Keratinocyte (primary cell): ENCODE results near the gene VAC14. TPM values are rescaled to one million over a fixed set of nuclear protein-coding genes. Genes with fewer than 3 reads are reported as not detected.

Experiments
- DNase-seq: peaks from one replicate; pipeline ENCODE4 v3.0.0-alpha.2; 2011; ENCODE audit warnings: low read depth, missing footprints, low spot score
- FAIRE-seq: peaks from 2 replicates; lab custom pipeline; 2011; peaks lifted over from hg19 to GRCh38; lab: Jason Lieb, UNC
- H2AFZ ChIP-seq: 2 replicates; pipeline ENCODE4 v1.6.0; 2012; ENCODE audit warnings: low read length, control low read depth, inconsistent platforms; ENCODE audit not compliant: control insufficient read depth
- H3K27ac ChIP-seq: 2 replicates; pipeline ENCODE4 v1.5.1; 2011; ENCODE audit warnings: low read length; ENCODE audit not compliant: control insufficient read depth, insufficient read depth
- H3K27me3 ChIP-seq: 3 replicates; pipeline ENCODE4 v1.6.0; 2011; ENCODE audit warnings: low read length; ENCODE audit not compliant: control insufficient read depth, insufficient read depth; ENCODE audit errors: extremely low read depth
- H3K36me3 ChIP-seq, 2 experiments: 2 replicates in 1 of 2; 3 replicates in 1 of 2; pipeline ENCODE4 v1.5.1; 2011; ENCODE audit warnings: low read length in 2 of 2, mild to moderate bottlenecking in 1 of 2; ENCODE audit not compliant: control insufficient read depth in 2 of 2, insufficient read depth in 2 of 2; ENCODE audit errors: extremely low read depth in 1 of 2
- H3K4me1 ChIP-seq: 3 replicates; pipeline ENCODE4 v1.5.1; 2011; ENCODE audit warnings: low read length; ENCODE audit not compliant: control insufficient read depth, insufficient read depth; ENCODE audit errors: extremely low read depth
- H3K4me2 ChIP-seq: 3 replicates; pipeline ENCODE4 v1.6.0; 2011; ENCODE audit warnings: low read depth, low read length; ENCODE audit not compliant: control insufficient read depth, insufficient read depth; ENCODE audit errors: extremely low read depth
- H3K4me3 ChIP-seq, 3 experiments: fragments of 200-600 bp in 1 of 3; sonication (generic) in 1 of 3; 2 replicates in 2 of 3; 3 replicates in 1 of 3; pipeline ENCODE4 v1.5.1; 2011 to 2016; ENCODE audit warnings: low read length in 3 of 3, mild to moderate bottlenecking in 3 of 3, control low read depth in 2 of 3, inconsistent platforms in 1 of 3, low read depth in 1 of 3, mixed read lengths in 1 of 3, mixed run types in 1 of 3, moderate library complexity in 1 of 3; ENCODE audit not compliant: control insufficient read depth in 2 of 3, insufficient read depth in 2 of 3; ENCODE audit errors: extremely low read depth in 1 of 3
- H3K79me2 ChIP-seq: 2 replicates; pipeline ENCODE4 v1.6.0; 2012; ENCODE audit warnings: low read length; ENCODE audit not compliant: control insufficient read depth, insufficient read depth
- H3K9ac ChIP-seq: 3 replicates; pipeline ENCODE4 v1.6.0; 2011; ENCODE audit warnings: low read length; ENCODE audit not compliant: control insufficient read depth, insufficient read depth; ENCODE audit errors: extremely low read depth
- H3K9me1 ChIP-seq: 3 replicates; pipeline ENCODE4 v1.6.0; 2011; ENCODE audit warnings: low read length; ENCODE audit not compliant: control insufficient read depth, insufficient read depth; ENCODE audit errors: extremely low read depth
- H3K9me3 ChIP-seq: 2 replicates; pipeline ENCODE4 v1.5.1; 2012; ENCODE audit warnings: low read depth, low read length; ENCODE audit not compliant: control insufficient read depth
- H4K20me1 ChIP-seq: 3 replicates; pipeline ENCODE4 v1.6.0; 2011; ENCODE audit warnings: low read length; ENCODE audit not compliant: control insufficient read depth, insufficient read depth; ENCODE audit errors: extremely low read depth
- CTCF ChIP-seq, 3 experiments: IDR thresholded peaks in 1 of 3; conservative IDR thresholded peaks in 1 of 3; optimal IDR thresholded peaks in 1 of 3; 2 replicates in 2 of 3; 3 replicates in 1 of 3; pipeline versions ENCODE3 to v1.5.1; 2011; ENCODE audit warnings: low read length in 3 of 3, mild to moderate bottlenecking in 3 of 3, moderate library complexity in 2 of 3, control low read depth in 1 of 3, inconsistent platforms in 1 of 3; ENCODE audit not compliant: insufficient read depth in 2 of 3; ENCODE audit errors: extremely low read depth in 1 of 3
- EZH2 ChIP-seq: IDR thresholded peaks from one replicate; pipeline ENCODE4 v1.6.1; 2012; ENCODE audit warnings: inconsistent platforms, mild to moderate bottlenecking, low read length, moderate library complexity
- dilution Hi-C: fragments of 300-500 bp; cut with MboI; formaldehyde crosslinking; loops from one replicate; pipeline ENCODE4 v1.7.0; 2020; ENCODE audit warnings: low sequenced_read_pairs; ENCODE audit not compliant: extremely low pct_ligation_motif_present
- polyA plus RNA-seq, 5 experiments: library from polyadenylated mRNA; depleted of rRNA in 3 of 5; stranded (reverse) in 3 of 5; stranded (forward) in 1 of 5; unstranded in 1 of 5; fragments of >200 nt; gene quantifications; 1 replicate in 1 of 5; 2 replicates in 3 of 5; 3 replicates in 1 of 5; pipeline versions ENCODE4 v1.2.1 to v1.2.3, GENCODE V29; 2011 to 2012; ENCODE audit warnings: missing spikeins in 2 of 5, low read depth in 1 of 5, low replicate concordance in 1 of 5

The VAC14 gene
- polyA plus RNA-seq, 1 donor (not counting 4 experiments of a cell fraction or from before 2014, with no cell fraction given), result 15.9 TPM

DNA sequence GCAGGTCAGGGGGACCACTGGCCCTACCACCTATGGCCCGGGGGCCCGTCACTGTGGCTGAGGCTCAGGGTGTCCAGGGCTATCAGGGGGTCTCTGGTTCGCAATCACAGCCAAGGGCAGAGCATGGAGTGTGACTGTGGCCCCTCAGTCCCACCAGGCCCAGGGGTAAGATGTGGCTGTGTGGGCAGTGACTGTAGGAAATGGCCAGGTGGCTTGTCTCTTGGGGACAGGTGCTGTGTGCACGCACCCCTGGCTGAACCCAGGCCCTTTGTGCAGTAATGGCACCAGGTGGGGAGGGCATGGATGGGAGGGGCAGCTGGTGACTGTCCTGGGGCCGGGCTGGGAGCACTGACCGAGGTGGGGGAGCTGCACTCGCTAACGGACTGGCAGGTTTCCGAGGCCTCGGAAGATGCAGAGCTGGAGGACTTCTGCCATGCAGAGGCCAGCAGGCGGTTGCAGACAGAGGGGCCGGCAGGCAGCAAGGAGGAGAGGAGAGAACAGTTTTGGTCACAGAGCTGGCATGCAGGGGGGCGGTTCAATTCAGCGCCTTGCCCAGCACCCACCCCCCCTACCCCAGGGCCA lies 135.8 kb downstream of the VAC14 start:
- DNase-seq (no peak), FAIRE-seq (no peak)
- Histone ChIP-seq H3K4me3 (no peak overlapping the region), H4K20me1 (no peaks in the 10 kb centered on the region), H3K4me2 (no peak overlapping the region), H3K27ac (no peak overlapping the region), H3K9me1 (no peaks in the 10 kb centered on the region), H3K36me3 (peaks cover 13 to 16% of the 10 kb centered on the region in 2 experiments), H2AFZ (no peak overlapping the region), H3K9me3 (no peaks in the 10 kb centered on the region), H3K9ac (no peak overlapping the region), H3K27me3 (no peaks in the 10 kb centered on the region), H3K4me1 (no peaks in the 10 kb centered on the region), H3K79me2 (no peaks in the 10 kb centered on the region)
- TF ChIP-seq EZH2, result no peak
- no peak for TF ChIP-seq CTCF (optimal IDR thresholded peaks at IDR 0.05 in 1 of 3, IDR thresholded peaks at IDR 0.05 in 1 of 3, conservative IDR thresholded peaks at IDR 0.05 in 1 of 3; ENCODE audit: extremely low read depth in 1 of 3, insufficient read depth in 2 of 3, low read length in 3 of 3)
- dilution Hi-C loops, result no loop called here

DNA sequence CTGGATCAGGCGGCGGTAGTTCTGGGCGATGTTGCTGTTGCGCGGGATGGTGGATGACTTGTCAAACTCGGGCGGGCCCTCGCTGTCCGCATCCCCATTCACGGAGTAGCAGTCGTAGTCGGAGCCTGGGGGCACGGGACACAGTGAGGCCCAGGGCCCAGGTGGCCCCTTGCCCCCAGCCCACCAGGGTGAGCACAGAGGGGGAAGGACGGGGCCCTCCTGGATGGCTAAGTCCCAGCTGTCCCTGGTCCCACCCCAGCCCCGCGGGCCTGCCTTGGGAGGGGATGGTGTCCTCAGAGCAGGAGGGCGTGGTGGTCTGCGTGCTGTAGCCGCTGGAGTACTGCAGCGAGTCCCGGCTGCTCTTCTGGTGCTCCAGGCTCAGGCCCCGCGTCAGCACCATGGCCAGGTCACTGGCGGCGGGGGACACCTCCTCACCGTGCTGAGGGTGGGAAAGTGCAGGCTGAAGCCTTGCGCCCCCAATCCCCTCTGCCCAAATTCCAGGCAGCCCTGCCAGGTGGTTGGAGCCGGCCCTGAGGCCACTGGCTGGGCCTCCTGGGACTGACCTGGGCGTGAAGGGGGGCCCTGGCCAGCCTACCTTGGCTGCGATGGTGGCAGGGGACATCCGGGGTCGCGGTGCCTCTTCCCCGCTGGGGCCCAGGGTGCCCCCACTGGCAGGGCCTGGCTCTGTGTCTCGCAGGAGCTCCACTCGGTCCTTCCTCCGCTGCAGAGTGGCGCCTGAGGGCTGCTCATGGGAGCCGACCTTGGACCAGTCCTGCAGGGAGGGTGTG lies 136.4 kb downstream of the VAC14 start:
- no peaks in the 10 kb centered on the region for H3K4me1 ChIP-seq
- H3K79me2 ChIP-seq, result no peaks in the 10 kb centered on the region
- H3K4me2 ChIP-seq, result no peak overlapping the region
- H3K9me1 ChIP-seq, result no peaks in the 10 kb centered on the region
- H3K9ac ChIP-seq, result no peak overlapping the region
- no peak overlapping the region for H2AFZ ChIP-seq
- FAIRE-seq (no peak), DNase-seq (no peak)
- no peaks in the 10 kb centered on the region for H3K27me3 ChIP-seq
- H3K9me3 ChIP-seq, result no peaks in the 10 kb centered on the region
- no peak for TF ChIP-seq EZH2
- no peak for TF ChIP-seq CTCF (optimal IDR thresholded peaks at IDR 0.05 in 1 of 3, IDR thresholded peaks at IDR 0.05 in 1 of 3, conservative IDR thresholded peaks at IDR 0.05 in 1 of 3; ENCODE audit: extremely low read depth in 1 of 3, insufficient read depth in 2 of 3, low read length in 3 of 3)
- no peaks in the 10 kb centered on the region for H4K20me1 ChIP-seq
- dilution Hi-C loops, result no loop called here
- no peak overlapping the region for H3K4me3 ChIP-seq
- H3K36me3 ChIP-seq, result peaks cover 11 to 13% of the 10 kb centered on the region in 2 experiments
- no peak overlapping the region for H3K27ac ChIP-seq
